Measurements from ENCODE around the gene TMEM255A. TPM values are rescaled to one million over a fixed set of nuclear protein-coding genes. Genes with fewer than 3 reads are reported as not detected.

Gene TMEM255A
- polyA plus RNA-seq, 1 donor (not counting 4 experiments of a cell fraction or from before 2014, with no cell fraction given): 0.03 TPM

- Histone ChIP-seq H3K4me3 (ENCODE audit: control insufficient read depth in 2 of 3, extremely low read depth in 1 of 3, insufficient read depth in 2 of 3, low read depth in 1 of 3, low read length in 3 of 3) (no peak overlapping the region), H3K9me1 (ENCODE audit: control insufficient read depth, extremely low read depth, insufficient read depth, low read length) (no peaks in the 10 kb centered on the region), H4K20me1 (ENCODE audit: control insufficient read depth, extremely low read depth, insufficient read depth, low read length) (no peaks in the 10 kb centered on the region), H3K4me1 (ENCODE audit: control insufficient read depth, extremely low read depth, insufficient read depth, low read length) (no peaks in the 10 kb centered on the region), H3K9ac (ENCODE audit: control insufficient read depth, extremely low read depth, insufficient read depth, low read length) (no peak overlapping the region), H3K9me3 (ENCODE audit: control insufficient read depth, low read depth, low read length) (no peaks in the 10 kb centered on the region), H2AFZ (ENCODE audit: control insufficient read depth, low read length) (no peak overlapping the region), H3K36me3 (ENCODE audit: control insufficient read depth in 2 of 2, extremely low read depth in 1 of 2, insufficient read depth in 2 of 2, low read length in 2 of 2) (no peaks in the 10 kb centered on the region), H3K27ac (ENCODE audit: control insufficient read depth, insufficient read depth, low read length) (no peak overlapping the region), H3K27me3 (ENCODE audit: control insufficient read depth, extremely low read depth, insufficient read depth, low read length) (no peaks in the 10 kb centered on the region), H3K4me2 (ENCODE audit: control insufficient read depth, extremely low read depth, insufficient read depth, low read depth, low read length) (no peak overlapping the region), H3K79me2 (ENCODE audit: control insufficient read depth, insufficient read depth, low read length) (no peaks in the 10 kb centered on the region)
- FAIRE-seq: no peak
- dilution Hi-C loops (cut with MboI; ENCODE audit: extremely low pct_ligation_motif_present, low sequenced_read_pairs): no loop called here
- DNase-seq (ENCODE audit: low read depth, low spot score): no peak
- no peak for TF ChIP-seq EZH2 (IDR thresholded peaks at IDR 0.05; ENCODE audit: low read length)
- TF ChIP-seq, protein P1, sequence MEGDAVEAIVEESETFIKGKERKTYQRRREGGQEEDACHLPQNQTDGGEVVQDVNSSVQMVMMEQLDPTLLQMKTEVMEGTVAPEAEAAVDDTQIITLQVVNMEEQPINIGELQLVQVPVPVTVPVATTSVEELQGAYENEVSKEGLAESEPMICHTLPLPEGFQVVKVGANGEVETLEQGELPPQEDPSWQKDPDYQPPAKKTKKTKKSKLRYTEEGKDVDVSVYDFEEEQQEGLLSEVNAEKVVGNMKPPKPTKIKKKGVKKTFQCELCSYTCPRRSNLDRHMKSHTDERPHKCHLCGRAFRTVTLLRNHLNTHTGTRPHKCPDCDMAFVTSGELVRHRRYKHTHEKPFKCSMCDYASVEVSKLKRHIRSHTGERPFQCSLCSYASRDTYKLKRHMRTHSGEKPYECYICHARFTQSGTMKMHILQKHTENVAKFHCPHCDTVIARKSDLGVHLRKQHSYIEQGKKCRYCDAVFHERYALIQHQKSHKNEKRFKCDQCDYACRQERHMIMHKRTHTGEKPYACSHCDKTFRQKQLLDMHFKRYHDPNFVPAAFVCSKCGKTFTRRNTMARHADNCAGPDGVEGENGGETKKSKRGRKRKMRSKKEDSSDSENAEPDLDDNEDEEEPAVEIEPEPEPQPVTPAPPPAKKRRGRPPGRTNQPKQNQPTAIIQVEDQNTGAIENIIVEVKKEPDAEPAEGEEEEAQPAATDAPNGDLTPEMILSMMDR (optimal IDR thresholded peaks at IDR 0.05 in 1 of 3, IDR thresholded peaks at IDR 0.05 in 1 of 3, conservative IDR thresholded peaks at IDR 0.05 in 1 of 3; ENCODE audit: extremely low read depth in 1 of 3, insufficient read depth in 2 of 3, low read length in 3 of 3): no peak
These were observed 22.9 kb upstream of the TMEM255A start for GRCh38 chrX:120334151-120334550.

- no peaks in the 10 kb centered on the region for H3K79me2 ChIP-seq (ENCODE audit: control insufficient read depth, insufficient read depth, low read length)
- H3K4me2 ChIP-seq (ENCODE audit: control insufficient read depth, extremely low read depth, insufficient read depth, low read depth, low read length): no peak overlapping the region
- no peak for TF ChIP-seq EZH2 (IDR thresholded peaks at IDR 0.05; ENCODE audit: low read length)
- TF ChIP-seq, protein P1 (optimal IDR thresholded peaks at IDR 0.05 in 1 of 3, IDR thresholded peaks at IDR 0.05 in 1 of 3, conservative IDR thresholded peaks at IDR 0.05 in 1 of 3; ENCODE audit: extremely low read depth in 1 of 3, insufficient read depth in 2 of 3, low read length in 3 of 3): no peak
- no peak overlapping the region for H3K27ac ChIP-seq (ENCODE audit: control insufficient read depth, insufficient read depth, low read length)
- no peak overlapping the region for H3K4me3 ChIP-seq (ENCODE audit: control insufficient read depth in 2 of 3, extremely low read depth in 1 of 3, insufficient read depth in 2 of 3, low read depth in 1 of 3, low read length in 3 of 3)
- no peak for DNase-seq (ENCODE audit: low read depth, low spot score)
- H2AFZ ChIP-seq (ENCODE audit: control insufficient read depth, low read length): no peak overlapping the region
- no peaks in the 10 kb centered on the region for H3K36me3 ChIP-seq (ENCODE audit: control insufficient read depth in 2 of 2, extremely low read depth in 1 of 2, insufficient read depth in 2 of 2, low read length in 2 of 2)
- H3K4me1 ChIP-seq (ENCODE audit: control insufficient read depth, extremely low read depth, insufficient read depth, low read length): no peaks in the 10 kb centered on the region
- FAIRE-seq: no peak
- H3K9ac ChIP-seq (ENCODE audit: control insufficient read depth, extremely low read depth, insufficient read depth, low read length): no peak overlapping the region
- no peaks in the 10 kb centered on the region for H4K20me1 ChIP-seq (ENCODE audit: control insufficient read depth, extremely low read depth, insufficient read depth, low read length)
- H3K9me3 ChIP-seq (ENCODE audit: control insufficient read depth, low read depth, low read length): no peaks in the 10 kb centered on the region
- no peaks in the 10 kb centered on the region for H3K9me1 ChIP-seq (ENCODE audit: control insufficient read depth, extremely low read depth, insufficient read depth, low read length)
- dilution Hi-C loops (cut with MboI; ENCODE audit: extremely low pct_ligation_motif_present, low sequenced_read_pairs): no loop called here
- no peaks in the 10 kb centered on the region for H3K27me3 ChIP-seq (ENCODE audit: control insufficient read depth, extremely low read depth, insufficient read depth, low read length)
These were observed 21.1 kb upstream of the TMEM255A start for GRCh38 chrX:120332394-120332793.

Data from keratinocyte (primary cell).